HepG2 (cell line): Measurements from ENCODE around the gene EEF1AKMT4. TPM values are rescaled to one million over a fixed set of nuclear protein-coding genes. Genes with fewer than 3 reads are reported as not detected.

Experiments used
- ETV5 ChIP-seq: IDR thresholded peaks from 2 replicates; pipeline ENCODE4 v1.6.1; 2018; ENCODE audit warnings: missing biosample characterization, missing genetic modification reagents, inconsistent platforms, borderline replicate concordance
- MAF1 ChIP-seq: sonication (generic); formaldehyde crosslinking; IDR thresholded peaks from 2 replicates; pipeline ENCODE4 v1.5.0; 2020; ENCODE audit warnings: missing genetic modification reagents, borderline replicate concordance
- SIN3A ChIP-seq: IDR thresholded peaks from 2 replicates; pipeline ENCODE4 v1.6.1; 2011; ENCODE audit warnings: low read depth, mild to moderate bottlenecking, control low read depth, low read length, borderline replicate concordance
- TAF1 ChIP-seq: sonication (generic); formaldehyde crosslinking; IDR thresholded peaks from 2 replicates; pipeline ENCODE4 v1.4.0; 2020; ENCODE audit warnings: missing genetic modification reagents
- ZNF274 ChIP-seq: sonication (generic); formaldehyde crosslinking; IDR thresholded peaks from 2 replicates; pipeline ENCODE4 v1.5.1; 2020; ENCODE audit warnings: mild to moderate bottlenecking, missing genetic modification reagents
- ZNF792 ChIP-seq: IDR thresholded peaks from 2 replicates; pipeline ENCODE4 v1.6.1; 2016
- polyA plus RNA-seq, 8 experiments: library from polyadenylated mRNA; depleted of rRNA in 3 of 8; stranded (reverse) in 7 of 8; unstranded in 1 of 8; fragments of >200 nt; fragmentation: Illumina TruSeq in 4 of 8; extraction: Trizol in 4 of 8; gene quantifications; 2 replicates each; pipeline versions ENCODE4 v1.2.1 to v1.2.3, GENCODE V29; 2011 to 2016; ENCODE audit warnings: low read depth in 4 of 8, missing spikeins in 1 of 8, mixed read lengths in 1 of 8; ENCODE audit not compliant: insufficient read depth in 1 of 8
- total RNA-seq, 5 experiments: library from RNA; depleted of rRNA; stranded (reverse); fragments of >200 nt; fragmentation: Illumina TruSeq; extraction: Trizol; gene quantifications; 2 replicates each; pipeline ENCODE4 v1.2.3, GENCODE V29; 2016; ENCODE audit warnings: low read depth in 1 of 5
- TF ChIP-seq, protein P1 (sequence below): sonication (generic); formaldehyde crosslinking; IDR thresholded peaks from 2 replicates; pipeline ENCODE4 v1.5.0; 2020; ENCODE audit warnings: mild to moderate bottlenecking, missing genetic modification reagents, borderline replicate concordance
- TF ChIP-seq, protein P2 (sequence below): sonication (generic); formaldehyde crosslinking; IDR thresholded peaks from 2 replicates; pipeline ENCODE4 v1.8.0; 2022; ENCODE audit warnings: low read depth, missing genetic modification reagents
- TF ChIP-seq, protein P3 (sequence below): sonication (generic); formaldehyde crosslinking; conservative IDR thresholded peaks from 2 replicates; pipeline ENCODE4 v1.5.0; 2020; ENCODE audit warnings: missing genetic modification reagents
- TF ChIP-seq, protein P4 (sequence below), 2 experiments: sonication (generic) in 1 of 2; formaldehyde crosslinking in 1 of 2; IDR thresholded peaks; 2 replicates each; pipeline versions ENCODE4 v1.6.1 to v1.9.0; 2014 to 2022; ENCODE audit warnings: antibody characterized with exemption in 1 of 2, borderline replicate concordance in 1 of 2, inconsistent platforms in 1 of 2, low read depth in 1 of 2, missing genetic modification reagents in 1 of 2
- TF ChIP-seq, protein P5 (sequence below): sonication (generic); formaldehyde crosslinking; IDR thresholded peaks from 2 replicates; pipeline ENCODE4 v1.4.0; 2020; ENCODE audit warnings: missing genetic modification reagents

The EEF1AKMT4 gene
- total and polyA plus RNA-seq, 2 of the 13 experiments (the other 11 are each of a cell fraction or from before 2014, with no cell fraction given): 13.1 to 15.8 TPM

DNA sequence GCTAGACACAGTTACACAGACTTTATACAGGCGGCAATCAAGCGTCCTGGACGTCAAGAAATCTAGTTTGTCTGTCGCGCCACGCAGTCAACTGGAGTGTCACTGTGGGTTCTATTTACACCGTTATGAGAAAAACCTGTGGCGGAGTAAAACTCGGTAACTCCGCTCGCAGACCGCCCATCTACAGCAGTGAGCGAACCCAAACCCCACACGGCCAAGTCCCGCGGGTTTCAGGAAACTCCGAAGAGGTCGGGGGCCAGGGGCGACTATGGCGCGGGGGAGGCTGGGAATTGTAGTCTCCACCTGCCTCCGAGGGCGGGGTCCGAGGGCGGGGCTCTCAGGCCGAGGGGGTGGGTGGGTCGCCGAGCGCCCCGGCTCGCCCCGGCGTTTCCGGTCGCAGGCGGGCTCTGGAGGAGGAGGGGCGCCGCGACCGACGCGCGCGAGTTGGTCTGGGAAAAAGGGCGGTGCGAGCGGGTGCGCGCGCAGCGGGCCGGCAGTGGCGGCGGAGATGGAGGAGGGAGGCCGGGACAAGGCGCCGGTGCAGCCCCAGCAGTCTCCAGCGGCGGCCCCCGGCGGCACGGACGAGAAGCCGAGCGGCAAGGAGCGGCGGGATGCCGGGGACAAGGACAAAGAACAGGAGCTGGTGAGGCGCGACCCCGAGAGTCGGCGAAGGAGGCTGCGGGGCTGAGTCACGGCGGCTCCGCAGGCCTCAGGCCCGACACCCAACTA lies 49.5 kb downstream of the EEF1AKMT4 start, which contains the start of gene PSMD2 (continued):
- TF ChIP-seq, protein P1, sequence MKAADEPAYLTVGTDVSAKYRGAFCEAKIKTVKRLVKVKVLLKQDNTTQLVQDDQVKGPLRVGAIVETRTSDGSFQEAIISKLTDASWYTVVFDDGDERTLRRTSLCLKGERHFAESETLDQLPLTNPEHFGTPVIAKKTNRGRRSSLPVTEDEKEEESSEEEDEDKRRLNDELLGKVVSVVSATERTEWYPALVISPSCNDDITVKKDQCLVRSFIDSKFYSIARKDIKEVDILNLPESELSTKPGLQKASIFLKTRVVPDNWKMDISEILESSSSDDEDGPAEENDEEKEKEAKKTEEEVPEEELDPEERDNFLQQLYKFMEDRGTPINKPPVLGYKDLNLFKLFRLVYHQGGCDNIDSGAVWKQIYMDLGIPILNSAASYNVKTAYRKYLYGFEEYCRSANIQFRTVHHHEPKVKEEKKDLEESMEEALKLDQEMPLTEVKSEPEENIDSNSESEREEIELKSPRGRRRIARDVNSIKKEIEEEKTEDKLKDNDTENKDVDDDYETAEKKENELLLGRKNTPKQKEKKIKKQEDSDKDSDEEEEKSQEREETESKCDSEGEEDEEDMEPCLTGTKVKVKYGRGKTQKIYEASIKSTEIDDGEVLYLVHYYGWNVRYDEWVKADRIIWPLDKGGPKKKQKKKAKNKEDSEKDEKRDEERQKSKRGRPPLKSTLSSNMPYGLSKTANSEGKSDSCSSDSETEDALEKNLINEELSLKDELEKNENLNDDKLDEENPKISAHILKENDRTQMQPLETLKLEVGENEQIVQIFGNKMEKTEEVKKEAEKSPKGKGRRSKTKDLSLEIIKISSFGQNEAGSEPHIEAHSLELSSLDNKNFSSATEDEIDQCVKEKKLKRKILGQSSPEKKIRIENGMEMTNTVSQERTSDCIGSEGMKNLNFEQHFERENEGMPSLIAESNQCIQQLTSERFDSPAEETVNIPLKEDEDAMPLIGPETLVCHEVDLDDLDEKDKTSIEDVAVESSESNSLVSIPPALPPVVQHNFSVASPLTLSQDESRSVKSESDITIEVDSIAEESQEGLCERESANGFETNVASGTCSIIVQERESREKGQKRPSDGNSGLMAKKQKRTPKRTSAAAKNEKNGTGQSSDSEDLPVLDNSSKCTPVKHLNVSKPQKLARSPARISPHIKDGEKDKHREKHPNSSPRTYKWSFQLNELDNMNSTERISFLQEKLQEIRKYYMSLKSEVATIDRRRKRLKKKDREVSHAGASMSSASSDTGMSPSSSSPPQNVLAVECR (CRISPR knock-in tag): peak; percentile 88; the same call in 1 of the 2 replicates
- TF ChIP-seq, protein P2, sequence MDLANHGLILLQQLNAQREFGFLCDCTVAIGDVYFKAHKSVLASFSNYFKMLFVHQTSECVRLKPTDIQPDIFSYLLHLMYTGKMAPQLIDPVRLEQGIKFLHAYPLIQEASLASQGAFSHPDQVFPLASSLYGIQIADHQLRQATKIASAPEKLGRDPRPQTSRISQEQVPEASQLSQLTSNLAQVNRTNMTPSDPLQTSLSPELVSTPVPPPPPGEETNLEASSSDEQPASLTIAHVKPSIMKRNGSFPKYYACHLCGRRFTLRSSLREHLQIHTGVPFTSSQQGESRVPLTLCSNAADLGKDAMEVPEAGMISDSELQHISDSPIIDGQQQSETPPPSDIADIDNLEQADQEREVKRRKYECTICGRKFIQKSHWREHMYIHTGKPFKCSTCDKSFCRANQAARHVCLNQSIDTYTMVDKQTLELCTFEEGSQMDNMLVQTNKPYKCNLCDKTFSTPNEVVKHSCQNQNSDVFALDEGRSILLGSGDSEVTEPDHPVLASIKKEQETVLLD (CRISPR knock-in tag): peak; percentile 92
- TF ChIP-seq ETV5 (CRISPR knock-in tag): peak; percentile 66; the same call in 1 of the 2 replicates
- TF ChIP-seq SIN3A: peak; percentile 62; the same call in 1 of the 2 replicates
- peak; percentile 40; the same call in 1 of the 2 replicates for TF ChIP-seq ZNF792
- TF ChIP-seq, protein P3, sequence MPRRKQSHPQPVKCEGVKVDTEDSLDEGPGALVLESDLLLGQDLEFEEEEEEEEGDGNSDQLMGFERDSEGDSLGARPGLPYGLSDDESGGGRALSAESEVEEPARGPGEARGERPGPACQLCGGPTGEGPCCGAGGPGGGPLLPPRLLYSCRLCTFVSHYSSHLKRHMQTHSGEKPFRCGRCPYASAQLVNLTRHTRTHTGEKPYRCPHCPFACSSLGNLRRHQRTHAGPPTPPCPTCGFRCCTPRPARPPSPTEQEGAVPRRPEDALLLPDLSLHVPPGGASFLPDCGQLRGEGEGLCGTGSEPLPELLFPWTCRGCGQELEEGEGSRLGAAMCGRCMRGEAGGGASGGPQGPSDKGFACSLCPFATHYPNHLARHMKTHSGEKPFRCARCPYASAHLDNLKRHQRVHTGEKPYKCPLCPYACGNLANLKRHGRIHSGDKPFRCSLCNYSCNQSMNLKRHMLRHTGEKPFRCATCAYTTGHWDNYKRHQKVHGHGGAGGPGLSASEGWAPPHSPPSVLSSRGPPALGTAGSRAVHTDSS: 0 out of 2 replicates have a peak, but pooled peaks have one; percentile 47
- 0 out of 2 replicates have a peak, but pooled peaks have one; percentile 38 for TF ChIP-seq MAF1 (CRISPR knock-in tag)
- TF ChIP-seq, protein P4, sequence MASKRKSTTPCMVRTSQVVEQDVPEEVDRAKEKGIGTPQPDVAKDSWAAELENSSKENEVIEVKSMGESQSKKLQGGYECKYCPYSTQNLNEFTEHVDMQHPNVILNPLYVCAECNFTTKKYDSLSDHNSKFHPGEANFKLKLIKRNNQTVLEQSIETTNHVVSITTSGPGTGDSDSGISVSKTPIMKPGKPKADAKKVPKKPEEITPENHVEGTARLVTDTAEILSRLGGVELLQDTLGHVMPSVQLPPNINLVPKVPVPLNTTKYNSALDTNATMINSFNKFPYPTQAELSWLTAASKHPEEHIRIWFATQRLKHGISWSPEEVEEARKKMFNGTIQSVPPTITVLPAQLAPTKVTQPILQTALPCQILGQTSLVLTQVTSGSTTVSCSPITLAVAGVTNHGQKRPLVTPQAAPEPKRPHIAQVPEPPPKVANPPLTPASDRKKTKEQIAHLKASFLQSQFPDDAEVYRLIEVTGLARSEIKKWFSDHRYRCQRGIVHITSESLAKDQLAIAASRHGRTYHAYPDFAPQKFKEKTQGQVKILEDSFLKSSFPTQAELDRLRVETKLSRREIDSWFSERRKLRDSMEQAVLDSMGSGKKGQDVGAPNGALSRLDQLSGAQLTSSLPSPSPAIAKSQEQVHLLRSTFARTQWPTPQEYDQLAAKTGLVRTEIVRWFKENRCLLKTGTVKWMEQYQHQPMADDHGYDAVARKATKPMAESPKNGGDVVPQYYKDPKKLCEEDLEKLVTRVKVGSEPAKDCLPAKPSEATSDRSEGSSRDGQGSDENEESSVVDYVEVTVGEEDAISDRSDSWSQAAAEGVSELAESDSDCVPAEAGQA (IDR thresholded peaks at IDR 0.05; ENCODE audit: low read depth): no peak; the same call in 1 of the 2 replicates
- TF ChIP-seq, protein P4 (CRISPR knock-in tag; IDR thresholded peaks at IDR 0.05; ENCODE audit: borderline replicate concordance): 0 out of 2 replicates have a peak, but pooled peaks have one; percentile 24
- peak; percentile 88 for TF ChIP-seq TAF1
- TF ChIP-seq, protein P5, sequence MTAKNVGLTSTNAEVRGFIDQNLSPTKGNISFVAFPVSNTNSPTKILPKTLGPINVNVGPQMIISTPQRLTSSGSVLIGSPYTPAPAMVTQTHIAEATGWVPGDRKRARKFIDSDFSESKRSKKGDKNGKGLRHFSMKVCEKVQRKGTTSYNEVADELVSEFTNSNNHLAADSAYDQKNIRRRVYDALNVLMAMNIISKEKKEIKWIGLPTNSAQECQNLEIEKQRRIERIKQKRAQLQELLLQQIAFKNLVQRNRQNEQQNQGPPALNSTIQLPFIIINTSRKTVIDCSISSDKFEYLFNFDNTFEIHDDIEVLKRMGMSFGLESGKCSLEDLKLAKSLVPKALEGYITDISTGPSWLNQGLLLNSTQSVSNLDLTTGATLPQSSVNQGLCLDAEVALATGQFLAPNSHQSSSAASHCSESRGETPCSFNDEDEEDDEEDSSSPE (CRISPR knock-in tag): peak; percentile 64
- peak; percentile 42; the same call in 1 of the 2 replicates for TF ChIP-seq ZNF274 (CRISPR knock-in tag)
